ENCODE data around the gene GTF2A1.
A peak's percentile ranks its signal among the peaks of the same experiment; 100 is the strongest.

The GTF2A1 gene

GRCh38 chr14:81220830-81221578 is at the start of gene GTF2A1:
TSS of gene GTF2A1 (minus strand) at chr14:81220959. CDS start at chr14:81220518, 441 bp downstream.
- Histone ChIP-seq H3K4me3 (peak within 1 kb of the TSS; percentile 84 to 95), H3K27me3 (no peaks in the 10 kb centered on the region), H3K36me3 (peaks cover 0 to 3% (median 2%) of the 10 kb centered on the region in 3 donors), H3K9me3 (no peaks in the 10 kb centered on the region), H3K27ac (peak within 1 kb of the TSS; percentile 92 to 99), H3K4me1 (peaks cover 0 to 36% (median 13%) of the 10 kb centered on the region in 4 donors)
- intact Hi-C loops (cut with DNase I; ENCODE audit: low total_unique reads), result loop anchor here (5.0 kb wide), 1 partner anchor 49 kb away; no protein-coding TSS in a partner anchor
- DNase-seq, result peak; percentile 94 to 97
- peak in 1 of 2 experiments; percentile 19 for TF ChIP-seq CTCF (IDR thresholded peaks at IDR 0.05)

- Histone ChIP-seq H3K36me3 (no peaks in the 10 kb centered on the region), H3K4me1 (peaks cover 0 to 8% (median 2%) of the 10 kb centered on the region in 4 donors), H3K27ac (no peak overlapping the region), H3K27me3 (peaks cover 0 to 5% of the 10 kb centered on the region in 2 donors), H3K9me3 (no peaks in the 10 kb centered on the region), H3K4me3 (no peak overlapping the region)
- no peak for DNase-seq
- intact Hi-C loops (cut with DNase I; ENCODE audit: low total_unique reads), result loop anchor here (5.0 kb wide), 1 partner anchor 197 kb away; no protein-coding TSS in a partner anchor
- TF ChIP-seq CTCF (IDR thresholded peaks at IDR 0.05), result no peak
These were observed 49.2 kb upstream of the GTF2A1 start for GRCh38 chr14:81269979-81270375.

GRCh38 chr14:81269100-81269978 is 48.6 kb upstream of the GTF2A1 start:
- Histone ChIP-seq H3K9me3 (no peaks in the 10 kb centered on the region), H3K4me3 (no peak overlapping the region), H3K27me3 (peaks cover 0 to 5% of the 10 kb centered on the region in 2 donors), H3K4me1 (peaks cover 0 to 8% (median 2%) of the 10 kb centered on the region in 4 donors), H3K27ac (no peak overlapping the region), H3K36me3 (no peaks in the 10 kb centered on the region)
- intact Hi-C loops (cut with DNase I; ENCODE audit: low total_unique reads), result loop anchor here (5.0 kb wide), 1 partner anchor 198 kb away; no protein-coding TSS in a partner anchor
- peak; percentile 61 to 71 for TF ChIP-seq CTCF (IDR thresholded peaks at IDR 0.05)
- no peak for DNase-seq

- TF ChIP-seq CTCF (IDR thresholded peaks at IDR 0.05), result no peak
- H3K27me3 ChIP-seq, result peaks cover 0 to 5% of the 10 kb centered on the region in 2 donors
- no peaks in the 10 kb centered on the region for H3K36me3 ChIP-seq
- peaks cover 0 to 8% (median 2%) of the 10 kb centered on the region in 4 donors for H3K4me1 ChIP-seq
- no peak overlapping the region for H3K4me3 ChIP-seq
- intact Hi-C loops (cut with DNase I; ENCODE audit: low total_unique reads), result loop anchor here (5.0 kb wide), 1 partner anchor 199 kb away; no protein-coding TSS in a partner anchor
- no peaks in the 10 kb centered on the region for H3K9me3 ChIP-seq
- no peak overlapping the region for H3K27ac ChIP-seq
- DNase-seq, result no peak
These were observed 47.3 kb upstream of the GTF2A1 start for GRCh38 chr14:81268016-81268416.

- Histone ChIP-seq H3K36me3 (no peaks in the 10 kb centered on the region), H3K4me3 (no peak overlapping the region), H3K27me3 (peaks cover 0 to 5% of the 10 kb centered on the region in 2 donors), H3K4me1 (peaks cover 0 to 8% (median 2%) of the 10 kb centered on the region in 4 donors), H3K27ac (no peak overlapping the region), H3K9me3 (no peaks in the 10 kb centered on the region)
- no peak for TF ChIP-seq CTCF (IDR thresholded peaks at IDR 0.05)
- intact Hi-C loops (cut with DNase I; ENCODE audit: low total_unique reads), result loop anchor here (5.0 kb wide), 1 partner anchor 202 kb away; no protein-coding TSS in a partner anchor
- DNase-seq, result no peak
These were observed 44.9 kb upstream of the GTF2A1 start for GRCh38 chr14:81265636-81266169.
